Left ventricle myocardium superior (tissue), 1 donor: ENCODE measurements around the gene SLC34A1. TPM values are rescaled to one million over a fixed set of nuclear protein-coding genes. Genes with fewer than 3 reads are reported as not detected.
"Not testable (repeated sequence)": the region's sequence is repeated elsewhere in the genome, so short reads cannot be mapped to it uniquely, and the experiment has no call there.

Experiments
- ATAC-seq: fragments of 200-7000 bp; cut with Tn5 transposase; one replicate; pipeline ENCODE4 v1.9.1; 2020; ENCODE audit warnings: mild to moderate bottlenecking, moderate library complexity
- DNase-seq: peaks from one replicate; pipeline ENCODE4 v3.0.0-alpha.2; 2020
- intact Hi-C: fragments of 100-400 bp; cut with micrococcal nuclease; formaldehyde crosslinking; loops from one replicate; pipeline ENCODE4 v1.11.0; 2022
- total RNA-seq: library from RNA; stranded (reverse); fragmentation: NEBNext Ultra II Directional; extraction: Animal tissue kit (Norgen Biotek cat#: 25700); gene quantifications from one replicate; pipeline ENCODE4 v1.2.1, GENCODE V29; 2021
- donor health status: DM: no; HTN: yes; CAD: no; lungs with severe emphysema.

Gene SLC34A1
- total RNA-seq, 1 donor from 2014 or later: not detected

GRCh38 chr5:177399997-177400868, 16.0 kb downstream of the SLC34A1 start, which contains the start of gene PFN3:
Gene PFN3, minus strand, starts transcription at chr5:177400661. Its CDS starts 85 bp downstream, at chr5:177400576.
- DNase-seq (no peak), ATAC-seq (no peak)
- intact Hi-C loops: no loop called here

- peak; percentile 38 for ATAC-seq
- DNase-seq: peak; percentile 51
- intact Hi-C loops: no loop called here
These were observed 18.2 kb downstream of the SLC34A1 start for GRCh38 chr5:177402271-177403043.

- ATAC-seq (no peak), DNase-seq (peak; percentile 39)
- intact Hi-C loops: no loop called here
These were observed 19.0 kb downstream of the SLC34A1 start for GRCh38 chr5:177403102-177403791.

GRCh38 chr5:177403792-177404640, 19.8 kb downstream of the SLC34A1 start:
- intact Hi-C loops: no loop called here
- DNase-seq (peak; percentile 92), ATAC-seq (peak; percentile 97)

- intact Hi-C loops: no loop called here
- no peak for ATAC-seq
- peak; percentile 41 for DNase-seq
These were observed 20.5 kb downstream of the SLC34A1 start for GRCh38 chr5:177404641-177405179.

GRCh38 chr5:177405312-177405711, 21.1 kb downstream of the SLC34A1 start:
- intact Hi-C loops: no loop called here
- ATAC-seq (no peak), DNase-seq (no peak)

- ATAC-seq (no peak), DNase-seq (peak; percentile 53)
- intact Hi-C loops: no loop called here
These were observed 21.6 kb downstream of the SLC34A1 start for GRCh38 chr5:177405805-177406204.

GRCh38 chr5:177409043-177409801, 25.0 kb downstream of the SLC34A1 start, which contains the start of gene F12:
Gene F12, minus strand, starts transcription at chr5:177409564. Its CDS starts 37 bp downstream, at chr5:177409527.
- DNase-seq (no peak), ATAC-seq (no peak)
- intact Hi-C loops: no loop called here

GRCh38 chr5:177410575-177410974, 26.3 kb downstream of the SLC34A1 start:
- ATAC-seq (no peak), DNase-seq (no peak)
- intact Hi-C loops: no loop called here

- DNase-seq: no peak
- no peak for ATAC-seq
- intact Hi-C loops: no loop called here
These were observed 28.5 kb downstream of the SLC34A1 start for GRCh38 chr5:177412603-177413233.

GRCh38 chr5:177414481-177414880, 30.2 kb downstream of the SLC34A1 start:
- DNase-seq (no peak), ATAC-seq (no peak)
- intact Hi-C loops: no loop called here

GRCh38 chr5:177417081-177417480, 32.8 kb downstream of the SLC34A1 start:
- DNase-seq, ATAC-seq, intact Hi-C loops: not testable (repeated sequence)

GRCh38 chr5:177419046-177419445, 34.8 kb downstream of the SLC34A1 start:
- intact Hi-C loops: no loop called here
- DNase-seq (no peak), ATAC-seq (no peak)

GRCh38 chr5:177420472-177420871, 36.2 kb downstream of the SLC34A1 start:
- DNase-seq, ATAC-seq, intact Hi-C loops: not testable (repeated sequence)

GRCh38 chr5:177421062-177421798, 37.0 kb downstream of the SLC34A1 start:
- no peak for DNase-seq
- no peak for ATAC-seq
- intact Hi-C loops: no loop called here

GRCh38 chr5:177423671-177424070, 39.4 kb downstream of the SLC34A1 start:
- DNase-seq: no peak
- intact Hi-C loops: no loop called here
- ATAC-seq: no peak
